ENCODE results near the gene BMX. TPM values are rescaled to one million over a fixed set of nuclear protein-coding genes. Genes with fewer than 3 reads are reported as not detected.

Gene BMX
- total and polyA plus RNA-seq, 10 of the 15 experiments (the other 5 are each of a cell fraction or from before 2014, with no cell fraction given) = not detected

- Histone ChIP-seq H3K9ac (ENCODE audit: control insufficient read depth, insufficient read depth, low read length) (no peak overlapping the region), H3K4me1 (ENCODE audit: control insufficient read depth, insufficient read depth, low read length) (no peaks in the 10 kb centered on the region), H3K79me2 (ENCODE audit: control insufficient read depth, insufficient read depth, low read length) (no peaks in the 10 kb centered on the region), H4K20me1 (ENCODE audit: control insufficient read depth, insufficient read depth) (no peaks in the 10 kb centered on the region), H3K36me3 (ENCODE audit: control insufficient read depth in 2 of 2, insufficient read depth in 2 of 2, low read length in 1 of 2) (no peaks in the 10 kb centered on the region), H3K27me3 (replicated peaks in 1 of 2; ENCODE audit: control insufficient read depth in 2 of 2, insufficient read depth in 2 of 2, low read length in 1 of 2) (no peaks in the 10 kb centered on the region; a peak in 3 of 4 replicates), H3K27ac (ENCODE audit: control insufficient read depth, insufficient read depth) (no peak overlapping the region), H3K9me3 (replicated peaks; ENCODE audit: control insufficient read depth, insufficient read depth, low read length) (no peaks in the 10 kb centered on the region), H3K4me3 (no peak overlapping the region), H2AFZ (ENCODE audit: control insufficient read depth, low read depth, low read length) (no peak overlapping the region), H3K4me2 (ENCODE audit: control insufficient read depth, insufficient read depth) (no peak overlapping the region)
- ChIA-PET POLR2A (no interaction called here), CTCF (no interaction called here), RAD21 (ENCODE audit: unreplicated experiment) (no interaction called here), SMC1A (ENCODE audit: uncharacterized antibody, unreplicated experiment) (interaction anchor here (1.3 kb wide), 1 partner anchor 10 kb away, joined by 3 read pairs; no protein-coding TSS in a partner anchor)
- in situ Hi-C loops (cut with MboI) (no loop called here), intact Hi-C loops (cut with micrococcal nuclease; ENCODE audit: unreplicated experiment) (no loop called here)
- DNase-seq (ENCODE audit: low read depth, low spot score) (no peak), ATAC-seq (no peak), FAIRE-seq (no peak)
- no TSS peak for BruUV-seq (replicated peaks)
- 0% methylated on average over 1 of the region's 1 CpG for WGBS (ENCODE audit: insufficient coverage, insufficient replicate concordance, low lambda C conversion rate, missing lambda C conversion rate)
- no peak for TF ChIP-seq RUNX3 (IDR thresholded peaks at IDR 0.05; ENCODE audit: low read length)
- no peak for TF ChIP-seq USF2 (IDR thresholded peaks at IDR 0.05; ENCODE audit: borderline replicate concordance, low read depth, low read length)
- TF ChIP-seq ZNF217 (IDR thresholded peaks at IDR 0.05) = no peak
- TF ChIP-seq MTA3 (IDR thresholded peaks at IDR 0.05; ENCODE audit: borderline replicate concordance, low read length) = no peak
- no peak for TF ChIP-seq ATF2 (IDR thresholded peaks at IDR 0.05; ENCODE audit: low read length)
- TF ChIP-seq ATF3 (IDR thresholded peaks at IDR 0.05; ENCODE audit: borderline replicate concordance, extremely low read depth, low read depth, low read length) = no peak
- no peak for TF ChIP-seq ATF7 (IDR thresholded peaks at IDR 0.05; ENCODE audit: low read depth)
- no peak for TF ChIP-seq YBX1 (IDR thresholded peaks at IDR 0.05)
- TF ChIP-seq RAD21 (IDR thresholded peaks at IDR 0.05; ENCODE audit: insufficient read depth, low read depth, low read length) = no peak
- TF ChIP-seq ZBTB40 (IDR thresholded peaks at IDR 0.05; ENCODE audit: borderline replicate concordance) = no peak
- no peak for TF ChIP-seq SMAD5 (IDR thresholded peaks at IDR 0.05; ENCODE audit: low read depth)
- TF ChIP-seq ZNF384 (IDR thresholded peaks at IDR 0.05; ENCODE audit: borderline replicate concordance, low read depth, low read length) = no peak
- no peak for TF ChIP-seq BCL3 (IDR thresholded peaks at IDR 0.05; ENCODE audit: borderline replicate concordance, insufficient read depth, low read depth, low read length, poor library complexity, severe bottlenecking)
- TF ChIP-seq BCLAF1 (IDR thresholded peaks at IDR 0.05) = no peak
These were observed 13.7 kb downstream of the BMX start for GRCh38 chrX:15514279-15514678.
